SKM-1 treated with dmso at 0.1 percent for 144 hours (cell line): ENCODE results near the gene AFAP1.
A peak's percentile ranks its signal among the peaks of the same experiment; 100 is the strongest.

Experiments used
- DNase-seq: peaks from one replicate; lab custom pipeline; 2025; ENCODE audit not compliant: unreplicated experiment; lab: John Stamatoyannopoulos, UW

The AFAP1 gene

DNA sequence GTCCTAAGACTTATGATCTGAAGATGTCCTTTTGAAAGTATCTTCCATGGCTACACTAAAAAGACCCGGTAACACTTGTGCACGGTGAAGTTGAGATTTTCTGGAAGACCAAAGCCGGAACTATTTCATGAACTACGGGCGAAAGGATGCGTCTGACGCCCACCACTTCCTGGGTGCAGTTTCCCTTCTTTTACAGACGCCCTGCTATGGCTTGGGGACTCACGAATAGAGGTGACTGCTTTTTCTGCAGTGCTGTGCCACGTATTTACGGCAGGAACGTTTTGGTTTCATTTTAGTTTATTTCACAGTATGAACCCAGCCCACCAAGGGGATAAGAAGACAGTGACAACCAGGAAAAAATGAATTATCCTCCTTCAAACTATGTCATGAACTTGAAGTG is 180.4 kb downstream of the AFAP1 start:
- DNase-seq: no peak

DNA sequence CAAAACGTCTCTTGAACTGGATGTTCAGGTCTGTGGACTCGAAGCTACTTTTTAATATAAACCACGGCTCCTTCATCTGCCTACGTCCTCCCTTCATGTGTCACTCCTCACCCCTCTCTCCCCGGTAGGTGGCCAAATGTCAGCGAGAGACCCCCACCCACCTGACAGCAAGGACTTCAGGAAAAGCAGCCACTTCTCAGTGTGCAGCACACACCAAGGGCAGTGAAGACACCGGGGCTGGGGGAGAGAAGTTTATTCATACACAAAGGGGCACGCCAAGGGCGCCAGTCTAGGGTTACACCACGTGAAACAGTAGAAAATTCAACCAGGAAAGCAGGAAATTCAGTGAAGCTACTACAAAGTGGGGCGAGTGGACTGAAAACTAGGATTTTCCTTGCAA is 181.2 kb downstream of the AFAP1 start:
- no peak for DNase-seq

DNA sequence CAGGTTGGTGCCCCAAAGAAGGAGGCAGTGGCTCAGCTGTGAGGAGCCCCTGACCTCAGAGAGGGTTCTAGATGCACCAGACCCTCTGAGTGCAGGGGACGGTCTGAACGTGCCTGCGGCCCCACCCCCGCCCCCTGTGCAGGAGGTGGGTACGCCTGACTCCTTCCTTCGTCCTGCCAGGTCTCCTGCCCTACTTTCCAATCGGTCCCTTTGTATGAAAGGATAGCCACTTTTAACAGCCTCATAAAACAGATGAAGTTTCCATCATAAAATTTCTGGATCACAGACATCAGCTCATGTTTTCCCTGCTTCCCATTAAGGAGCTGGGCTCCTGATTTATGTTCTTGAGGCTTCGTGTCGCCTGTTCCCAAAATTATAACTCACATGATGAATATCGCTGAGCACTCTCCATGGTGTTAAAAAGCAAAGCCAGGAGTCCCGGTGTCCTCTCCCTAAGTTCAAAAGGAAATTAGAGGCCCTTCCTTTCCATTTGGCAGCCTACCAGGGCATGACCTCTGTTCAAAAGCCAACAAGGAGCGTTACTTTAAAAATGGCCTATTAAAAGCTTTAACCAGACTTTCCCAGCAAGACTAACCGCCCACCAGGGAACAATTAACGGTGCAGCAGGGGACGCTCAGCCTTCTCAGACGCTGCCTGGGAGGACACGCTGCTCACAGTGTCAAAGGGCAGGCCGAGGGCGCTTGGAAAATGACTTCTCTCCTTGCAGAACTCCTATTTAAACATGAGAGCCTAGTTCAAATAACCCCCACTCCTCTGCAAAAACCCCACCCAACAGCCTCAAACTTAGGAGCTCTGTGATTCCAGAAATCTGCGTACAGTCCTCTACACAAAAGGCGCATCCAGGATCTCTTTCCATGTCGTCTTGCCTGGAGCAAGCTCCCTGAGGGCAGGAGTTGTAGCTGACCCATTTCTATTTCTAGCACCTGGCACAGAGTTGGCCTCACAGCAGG is 181.9 kb downstream of the AFAP1 start:
- no peak for DNase-seq

DNA sequence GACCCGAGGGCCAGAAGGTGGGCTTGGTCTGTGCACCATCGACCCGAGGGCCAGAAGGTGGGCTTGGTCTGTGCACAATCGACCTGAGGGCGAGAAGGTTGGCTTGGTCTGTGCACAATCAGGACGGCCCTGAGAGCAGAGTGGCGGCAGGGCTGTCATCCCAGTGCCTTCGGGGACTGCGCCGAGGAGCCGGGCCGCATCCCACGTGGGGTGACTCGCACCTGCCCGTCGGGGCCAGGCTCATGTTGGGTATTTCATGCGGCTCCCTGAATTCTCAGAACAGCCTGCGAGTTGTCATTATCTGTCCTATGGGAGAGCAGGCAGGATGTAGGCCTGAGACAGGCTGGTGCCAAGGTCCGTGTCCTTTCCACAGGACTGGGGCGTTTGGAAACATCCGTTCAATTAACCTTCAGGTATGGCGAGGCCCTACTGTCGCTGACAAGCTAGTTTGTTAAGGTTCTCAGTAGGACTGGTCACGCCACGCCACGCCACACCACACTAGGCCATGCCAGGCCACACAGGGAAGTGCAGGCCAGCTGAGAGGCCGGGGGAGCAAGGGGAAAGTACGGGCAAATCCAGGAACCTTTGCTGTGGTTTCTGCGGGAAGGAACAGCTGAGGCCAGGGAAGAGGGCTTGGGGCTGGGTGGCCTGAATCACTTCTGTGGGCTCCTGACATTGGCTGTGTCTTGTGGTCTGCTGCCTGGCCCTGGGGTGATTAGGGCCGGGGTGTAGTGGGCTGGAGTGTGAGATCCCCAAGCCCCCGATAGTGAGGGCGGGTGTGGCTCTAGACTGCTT is 182.9 kb downstream of the AFAP1 start:
- no peak for DNase-seq

GRCh38 chr4:7756071-7756470 is 183.6 kb downstream of the AFAP1 start:
- DNase-seq: no peak

GRCh38 chr4:7755561-7755960 is 184.1 kb downstream of the AFAP1 start:
- no peak for DNase-seq

DNA sequence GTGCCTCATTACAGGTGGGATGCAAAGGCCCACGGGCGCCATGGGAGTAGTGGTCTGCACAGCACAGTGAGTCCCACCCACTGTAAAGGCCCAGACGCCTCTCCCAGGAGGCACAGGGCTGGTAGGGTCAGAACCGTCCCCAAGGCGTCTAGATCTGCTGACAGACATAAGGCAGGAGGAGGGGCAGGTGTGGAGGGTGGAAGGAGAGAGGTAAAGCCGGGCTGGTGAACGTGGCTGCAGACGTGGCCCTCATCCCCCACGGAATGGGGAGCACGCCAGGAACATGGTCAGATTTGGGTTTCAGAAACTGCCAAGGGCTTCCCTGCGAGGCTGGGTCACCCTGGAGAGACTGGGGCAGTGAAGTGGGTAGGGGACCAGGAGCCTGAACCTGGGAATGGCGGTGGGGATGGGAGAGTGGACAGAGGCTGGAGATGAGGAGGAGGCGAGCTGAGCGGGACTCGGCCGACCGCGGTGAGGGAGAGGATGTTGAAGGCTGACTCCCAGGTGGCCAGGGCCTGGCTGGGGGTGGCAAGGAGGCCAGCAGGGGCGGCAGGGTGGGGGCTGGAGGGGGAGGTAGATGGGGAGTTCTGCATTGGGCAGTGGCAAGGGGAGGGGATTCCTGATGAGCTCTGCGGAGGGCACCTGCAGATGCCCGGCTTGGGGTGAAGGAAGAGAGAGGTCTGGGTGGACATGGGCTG is 184.9 kb downstream of the AFAP1 start:
- no peak for DNase-seq

- no peak for DNase-seq
Measured at GRCh38 chr4:7753931-7754465, 185.7 kb downstream of the AFAP1 start.

DNA sequence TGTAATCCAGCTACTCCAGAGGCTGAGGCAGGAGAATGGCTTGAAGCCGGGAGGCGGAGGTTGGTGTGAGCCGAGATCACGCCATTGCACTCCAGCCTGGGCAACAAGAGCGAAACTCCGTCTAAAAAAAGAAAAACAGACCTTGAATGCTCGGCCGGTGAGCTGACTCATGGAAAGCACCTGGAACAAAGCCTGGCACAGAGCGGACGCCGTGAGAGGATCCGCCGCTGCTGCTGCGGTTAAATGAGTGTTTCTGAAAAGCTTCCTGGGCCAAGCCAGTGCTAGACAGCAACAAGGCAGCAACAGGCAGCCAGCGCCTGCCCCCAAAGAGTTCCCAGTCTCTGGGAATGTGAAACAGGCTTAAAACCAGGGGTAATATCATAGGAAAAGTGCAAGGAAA is 186.4 kb downstream of the AFAP1 start:
- no peak for DNase-seq

DNA sequence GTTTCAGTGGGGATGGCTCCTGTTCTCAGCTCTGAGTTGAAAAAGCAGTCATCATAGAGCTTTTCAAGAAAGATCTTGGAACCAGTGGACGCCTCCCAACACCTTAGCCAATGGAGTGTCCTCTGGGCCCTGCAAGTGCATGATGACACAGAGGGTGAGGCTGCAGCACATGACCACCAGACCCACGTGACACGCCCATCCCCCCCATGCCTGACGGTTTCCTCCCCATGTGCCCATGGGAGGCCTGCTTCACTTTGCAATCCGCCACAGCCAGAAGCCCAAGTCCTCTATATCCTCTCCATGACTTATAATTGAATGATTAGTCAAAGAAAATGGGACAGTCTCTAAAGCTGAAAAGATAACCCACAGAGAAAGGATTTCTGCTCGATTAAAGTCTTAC is 187.0 kb downstream of the AFAP1 start:
- DNase-seq: no peak

- DNase-seq: no peak
Measured at GRCh38 chr4:7750972-7751371, 188.7 kb downstream of the AFAP1 start.

DNA sequence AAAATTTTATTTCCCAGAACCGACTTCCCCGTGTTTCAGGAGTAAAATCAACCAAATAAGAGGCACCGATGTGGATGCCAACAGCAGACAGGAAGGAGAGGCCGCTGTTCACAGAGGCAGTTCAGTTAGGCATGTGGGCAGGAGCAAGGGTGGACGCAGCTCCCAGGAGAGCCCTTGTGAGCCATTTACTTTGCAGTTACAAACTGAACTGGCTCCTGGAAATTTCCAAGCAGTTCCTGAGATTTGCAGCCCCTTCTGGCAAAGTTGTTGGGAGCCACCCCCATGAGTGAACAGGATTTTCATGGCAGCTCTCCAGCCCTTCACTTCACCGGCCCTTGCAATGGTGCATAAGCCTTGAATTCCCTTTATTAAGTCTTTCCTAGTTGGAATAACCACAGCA is 189.1 kb downstream of the AFAP1 start:
- no peak for DNase-seq

GRCh38 chr4:7747566-7747965 is 192.1 kb downstream of the AFAP1 start:
- no peak for DNase-seq

DNA sequence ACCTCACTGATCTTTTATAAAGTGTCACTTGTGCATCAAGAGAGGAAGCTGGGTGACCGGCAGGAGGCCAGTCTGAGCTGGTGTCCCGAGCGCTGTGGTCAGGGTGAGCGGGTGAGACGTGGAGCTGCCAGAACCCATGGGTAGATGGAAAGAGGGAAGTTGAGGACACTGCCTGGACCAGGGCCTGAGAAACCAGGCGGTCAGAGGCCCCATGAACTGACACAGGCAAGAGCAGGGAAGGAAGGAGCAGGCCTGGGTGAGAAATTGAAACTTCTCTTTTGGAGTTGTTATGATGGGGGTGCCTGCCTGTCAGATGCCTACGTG is 192.6 kb downstream of the AFAP1 start:
- DNase-seq: no peak

DNA sequence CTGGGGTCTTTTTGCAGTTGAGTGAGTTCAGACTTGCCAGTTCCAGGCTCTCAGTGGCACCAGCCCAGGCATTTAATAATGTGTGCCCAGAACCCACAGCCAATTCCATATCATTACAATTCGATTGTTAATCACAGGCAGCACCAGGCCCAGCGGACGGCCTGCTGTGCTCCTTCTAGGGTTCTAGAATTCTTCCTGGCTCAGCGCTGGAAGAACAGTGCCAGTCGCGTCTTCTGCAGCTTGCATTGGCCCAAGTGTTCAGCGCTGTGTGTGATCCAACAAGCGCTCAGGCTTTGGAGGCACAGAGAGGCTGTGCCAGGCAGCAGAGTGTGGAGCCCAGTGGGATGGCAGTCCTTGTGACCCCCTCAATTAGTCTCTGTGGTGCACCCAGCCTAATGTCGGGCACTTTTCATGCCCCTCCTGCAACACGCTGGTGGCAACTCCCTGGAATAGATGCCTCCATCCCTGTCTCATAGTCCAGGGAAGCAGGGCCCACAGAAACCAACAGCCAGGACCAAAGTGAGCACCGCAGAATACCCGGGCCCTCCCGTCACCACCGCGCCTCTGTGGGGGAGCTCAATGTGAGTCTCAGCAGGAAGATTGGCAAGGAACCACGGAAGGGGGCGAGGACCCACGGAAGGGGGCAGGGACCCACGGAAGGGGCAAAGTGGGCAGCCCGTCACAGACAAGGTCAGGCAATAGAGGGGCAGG is 193.2 kb downstream of the AFAP1 start:
- no peak for DNase-seq

- DNase-seq: no peak
Measured at GRCh38 chr4:7745301-7745885, 194.3 kb downstream of the AFAP1 start.

- DNase-seq: peak; percentile 33
Measured at GRCh38 chr4:7744142-7744804, 195.4 kb downstream of the AFAP1 start.

DNA sequence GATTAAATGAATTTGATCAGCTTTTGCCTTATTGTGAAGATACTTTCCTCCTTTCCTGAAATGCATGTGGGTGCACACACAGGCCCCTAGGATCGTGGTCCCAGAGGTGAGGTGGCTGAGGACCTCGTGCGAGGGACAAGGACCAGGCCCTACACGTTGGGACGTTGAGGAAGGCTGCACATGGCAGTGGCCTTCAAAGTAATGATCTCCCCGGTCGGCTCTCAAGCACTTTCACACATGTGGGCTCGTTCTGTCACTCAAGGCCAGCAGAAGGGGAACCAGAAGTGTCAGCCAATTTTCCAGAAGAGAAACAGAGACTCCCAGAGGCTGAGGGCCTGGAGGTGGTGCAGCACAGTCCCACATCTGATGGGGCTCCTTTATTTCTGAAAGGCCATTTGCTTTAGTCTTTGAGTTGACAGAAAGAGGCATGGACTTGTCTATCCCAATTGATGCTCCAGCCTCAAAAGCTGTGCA is 196.8 kb downstream of the AFAP1 start:
- DNase-seq: no peak

- DNase-seq: no peak
Measured at GRCh38 chr4:7741946-7742806, 197.5 kb downstream of the AFAP1 start.
